Right lobe of liver (tissue), 6 donors: Measurements from ENCODE around the gene TBC1D24. TPM values are rescaled to one million over a fixed set of nuclear protein-coding genes. Genes with fewer than 3 reads are reported as not detected.

Source experiments
- ATAC-seq, 4 donors: fragments of 200-7000 bp; cut with Tn5 transposase; one replicate each; pipeline ENCODE4 v1.9.1; 2020; ENCODE audit warnings: mild to moderate bottlenecking in 4 of 4, moderate library complexity in 4 of 4
- DNase-seq, 3 donors: peaks; one replicate each; pipeline ENCODE4 v3.0.0-alpha.2; 2020
- H3K27ac ChIP-seq, 3 donors: fragments of 200-600 bp; one replicate each; pipeline ENCODE4 v1.8.0; 2022
- H3K27me3 ChIP-seq, 2 donors: fragments of 200-600 bp; one replicate each; pipeline ENCODE4 v1.8.0; 2022
- H3K36me3 ChIP-seq, 4 donors: fragments of 200-600 bp; sonication (generic) in 1 of 4; one replicate each; pipeline versions ENCODE4 v1.5.1 to v1.8.0; 2017 to 2022; ENCODE audit warnings: control low read depth in 1 of 4
- H3K4me1 ChIP-seq, 4 donors: fragments of 200-600 bp; sonication (generic) in 1 of 4; one replicate each; pipeline versions ENCODE4 v1.5.1 to v1.8.0; 2017 to 2022; ENCODE audit warnings: control low read depth in 1 of 4
- H3K4me3 ChIP-seq, 3 donors: fragments of 200-600 bp; one replicate each; pipeline ENCODE4 v1.8.0; 2022
- H3K9me3 ChIP-seq, 4 donors: fragments of 200-600 bp; sonication (generic) in 1 of 4; one replicate each; pipeline versions ENCODE4 v1.5.1 to v1.8.0; 2017 to 2022; ENCODE audit warnings: control low read depth in 1 of 4
- CTCF ChIP-seq, 4 donors: fragments of 200-600 bp in 3 of 4; fragments of 450-650 bp in 1 of 4; IDR thresholded peaks; one replicate each; pipeline versions ENCODE4 v1.5.1 to v1.8.0; 2016 to 2022; ENCODE audit warnings: antibody characterized with exemption in 4 of 4, mild to moderate bottlenecking in 2 of 4
- POLR2A ChIP-seq: fragments of 450-650 bp; IDR thresholded peaks from one replicate; pipeline ENCODE4 v1.6.1; 2017; ENCODE audit warnings: antibody characterized with exemption, mild to moderate bottlenecking
- WGBS: methylation state at CpG from one replicate; pipeline ENCODE4 v1.1.6; 2018; ENCODE audit warnings: low coverage, low lambda C conversion rate; ENCODE audit not compliant: insufficient coverage; ENCODE audit errors: missing lambda C conversion rate; 5-methylcytosine and 5-hydroxymethylcytosine counted together
- intact Hi-C, 2 donors: fragments of 100-400 bp; cut with DNase I; formaldehyde crosslinking; loops; one replicate each; pipeline versions ENCODE4 v1.11.2 to v1.14.1; 2022
- total RNA-seq, 6 experiments: library from RNA; depleted of rRNA in 2 of 6; stranded (reverse); fragments of >200 nt in 2 of 6; fragmentation: NEBNext Ultra II Directional in 3 of 6; extraction: Animal tissue kit (Norgen Biotek cat#: 25700) in 3 of 6; gene quantifications; one replicate each; pipeline versions ENCODE4 v1.1.0 to v1.2.4, GENCODE V29; 2016 to 2023
- donor health status: DM: no; HTN: yes; CAD: no.
- donor health status: DM: no; HTN: no; CAD: no.
- donor health status: DM: no; HTN: no; CAD: no.
- donor health status: DM: no; HTN: yes; CAD: no.
- donor health status: DM: no; HTN: yes; CAD: no.

The TBC1D24 gene
- total RNA-seq, 6 experiments from 2014 or later: 14.9 to 22.7 (median 17.5) TPM

DNA sequence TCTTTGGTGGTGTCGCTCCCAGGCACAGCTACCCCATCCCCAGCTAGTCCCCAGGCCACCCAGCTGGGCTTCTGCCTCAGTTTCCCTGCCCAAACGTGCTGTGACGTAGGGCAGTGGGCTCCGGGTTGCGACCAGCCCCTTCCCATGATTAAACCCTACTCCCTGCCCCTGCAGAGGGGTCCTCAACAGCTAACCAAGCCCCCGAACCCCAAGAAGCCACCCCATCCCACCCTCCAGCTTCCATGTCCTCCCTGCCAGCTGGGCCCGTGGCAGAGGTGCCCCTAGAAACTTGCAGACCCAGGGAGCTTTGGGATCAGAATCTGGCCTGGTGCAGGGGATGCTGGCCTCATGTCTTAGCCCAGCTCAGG is 4.7 kb upstream of the TBC1D24 start:
- intact Hi-C loops: no loop called here
- Histone ChIP-seq H3K27me3 (no peaks in the 10 kb centered on the region), H3K4me3 (no peak overlapping the region), H3K36me3 (no peaks in the 10 kb centered on the region), H3K9me3 (no peaks in the 10 kb centered on the region), H3K27ac (no peak overlapping the region), H3K4me1 (peaks cover 0 to 52% (median 11%) of the 10 kb centered on the region in 4 donors)
- TF ChIP-seq POLR2A (no peak), CTCF (IDR thresholded peaks at IDR 0.05) (no peak)
- 80% methylated on average over 3 of the region's 7 CpGs for WGBS
- ATAC-seq (no peak), DNase-seq (peak in 1 of 3 donors; percentile 41)

DNA sequence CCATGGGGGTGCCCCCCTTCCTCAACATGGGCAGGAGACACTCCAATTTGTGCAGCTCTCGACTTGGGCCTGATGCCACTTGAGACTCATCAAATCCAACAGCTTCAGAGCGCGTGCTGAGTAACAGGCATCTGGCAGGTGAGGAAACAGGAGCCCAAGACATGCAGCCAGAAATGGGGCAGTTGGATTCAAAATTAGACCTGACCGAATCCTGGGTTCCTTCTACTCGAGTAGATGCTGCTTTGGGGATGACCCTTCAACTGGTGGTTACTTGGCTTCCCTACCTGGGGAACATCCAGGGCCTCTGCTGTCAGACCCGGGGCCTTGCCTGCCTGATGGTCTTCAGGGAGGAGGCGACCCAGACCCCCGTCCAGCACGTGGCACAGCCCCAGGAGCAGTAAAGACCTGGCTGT is 4.3 kb upstream of the TBC1D24 start:
- ATAC-seq (no peak), DNase-seq (peak in 1 of 3 donors; percentile 40)
- Histone ChIP-seq H3K36me3 (no peaks in the 10 kb centered on the region), H3K9me3 (no peaks in the 10 kb centered on the region), H3K4me1 (peaks cover 0 to 54% (median 12%) of the 10 kb centered on the region in 4 donors), H3K27me3 (no peaks in the 10 kb centered on the region), H3K4me3 (no peak overlapping the region), H3K27ac (no peak overlapping the region)
- TF ChIP-seq CTCF (IDR thresholded peaks at IDR 0.05) (no peak), POLR2A (no peak)
- intact Hi-C loops: no loop called here
- 0% methylated on average over 2 of the region's 9 CpGs for WGBS

DNA sequence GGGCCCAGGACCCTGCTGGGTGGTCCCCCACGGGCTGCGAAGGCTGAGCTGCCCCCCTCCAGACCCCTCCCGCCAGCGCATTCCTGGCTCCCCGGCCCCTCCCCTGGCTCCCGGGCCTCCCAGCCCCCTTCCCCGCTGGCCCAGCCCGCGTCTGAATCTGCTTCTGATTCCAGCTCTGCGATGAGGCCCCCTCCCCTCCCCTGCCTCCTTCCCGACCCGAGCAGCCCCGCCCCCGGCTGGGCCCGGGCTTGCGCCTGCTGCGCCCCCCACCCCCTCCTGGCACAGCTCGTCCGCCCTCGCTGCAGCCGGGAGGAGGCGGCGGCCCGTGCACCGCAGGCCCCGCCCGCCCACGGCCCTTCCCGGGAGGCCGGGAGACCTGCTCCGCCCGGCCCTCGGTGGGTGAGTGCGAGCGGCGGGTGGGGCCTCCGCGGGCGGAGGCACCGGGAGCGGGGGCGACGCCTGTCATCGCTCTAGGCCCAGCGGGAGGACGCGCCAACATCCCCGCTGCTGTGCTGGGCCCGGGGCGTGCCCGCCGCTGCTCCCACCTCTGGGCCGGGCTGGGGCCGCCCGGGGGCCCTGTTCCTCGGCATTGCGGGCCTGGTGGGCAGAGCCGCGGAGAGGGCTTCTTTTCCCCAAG is 3.8 kb upstream of the TBC1D24 start, which contains the start of gene NTN3:
Gene NTN3, plus strand, starts transcription at position 282 of the 637 bp plus-strand sequence. CDS start 405 bp downstream, outside the sequence.
- Histone ChIP-seq H3K27me3 (no peaks in the 10 kb centered on the region), H3K27ac (peak within 1 kb of the TSS in 1 of 3 donors; percentile 43), H3K4me3 (peak within 1 kb of the TSS; percentile 16 to 45 (median 39)), H3K9me3 (no peaks in the 10 kb centered on the region), H3K4me1 (peaks cover 0 to 60% (median 14%) of the 10 kb centered on the region in 4 donors), H3K36me3 (no peaks in the 10 kb centered on the region)
- ATAC-seq: no peak
- intact Hi-C loops: no loop called here
- TF ChIP-seq CTCF (IDR thresholded peaks at IDR 0.05): no peak
- TF ChIP-seq POLR2A: no peak
- DNase-seq: peak; percentile 38 to 65 (median 56)
- under 1% methylated on average over 20 of the region's 59 CpGs for WGBS

- ATAC-seq: peak; percentile 53 to 73 (median 67)
- peak overlapping the region in 1 of 3 donors; percentile 43 for H3K27ac ChIP-seq
- no peaks in the 10 kb centered on the region for H3K9me3 ChIP-seq
- TF ChIP-seq CTCF (IDR thresholded peaks at IDR 0.05) (no peak), POLR2A (no peak)
- peak overlapping the region; percentile 16 to 45 (median 39) for H3K4me3 ChIP-seq
- DNase-seq: peak; percentile 78 to 92 (median 86)
- intact Hi-C loops: no loop called here
- WGBS: no CpG with 5 or more reads among the region's 61 CpGs
- H3K4me1 ChIP-seq: peaks cover 0 to 67% (median 17%) of the 10 kb centered on the region in 4 donors
- no peaks in the 10 kb centered on the region for H3K27me3 ChIP-seq
- no peaks in the 10 kb centered on the region for H3K36me3 ChIP-seq
Observed at GRCh38 chr16:2471653-2472487, 3.1 kb upstream of the TBC1D24 start.
